GM19043 (cell line): ENCODE measurements around the gene GET4.
"Not testable (repeated sequence)": the region's sequence is repeated elsewhere in the genome, so short reads cannot be mapped to it uniquely, and the experiment has no call there.

Experiments
- ATAC-seq: cut with Tn5 transposase; IDR thresholded peaks from one replicate; pipeline ENCODE4 v1.9.1; 2021; ENCODE audit warnings: low read depth; ENCODE audit not compliant: unreplicated experiment

GET4 gene

DNA sequence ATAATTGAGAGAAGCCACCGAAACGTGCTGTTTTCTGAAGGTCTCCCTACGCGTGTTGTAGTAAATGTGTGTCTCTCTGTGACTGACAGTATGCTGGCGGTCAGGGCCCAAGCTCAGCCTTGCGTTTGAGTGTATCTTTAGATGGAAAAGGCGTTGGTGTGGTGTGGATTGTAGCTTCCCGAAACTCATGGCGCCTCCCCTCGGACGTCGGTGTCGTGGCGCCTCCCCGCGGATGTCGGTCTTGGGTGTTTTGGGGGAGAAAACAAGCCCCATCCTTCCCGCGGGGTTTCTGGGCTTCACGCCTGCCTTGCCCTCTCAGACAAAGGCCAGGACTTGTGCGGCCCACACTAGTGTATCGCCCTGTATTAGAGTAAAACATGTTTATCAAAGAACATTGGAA is 31.3 kb upstream of the GET4 start:
- ATAC-seq, result no peak

DNA sequence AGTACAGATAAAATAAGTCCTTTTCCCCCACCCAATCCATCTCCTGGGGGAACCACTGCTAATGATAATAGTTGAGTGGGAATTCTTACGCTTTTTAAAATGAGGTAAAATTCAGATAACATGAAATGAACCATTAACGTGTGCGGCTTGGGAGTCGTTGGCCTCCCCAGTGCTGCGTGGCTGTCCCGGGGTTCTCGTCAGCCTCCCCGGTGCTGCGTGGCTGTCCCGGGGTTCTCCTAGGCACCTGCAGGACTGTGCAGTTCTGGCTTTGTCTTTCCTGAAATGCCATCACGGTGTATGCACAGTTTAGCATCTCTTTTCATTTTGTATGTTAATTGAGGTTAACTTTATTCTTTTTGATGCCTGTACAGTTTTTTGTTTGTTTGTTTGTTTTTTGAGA is 30.6 kb upstream of the GET4 start:
- no peak for ATAC-seq

DNA sequence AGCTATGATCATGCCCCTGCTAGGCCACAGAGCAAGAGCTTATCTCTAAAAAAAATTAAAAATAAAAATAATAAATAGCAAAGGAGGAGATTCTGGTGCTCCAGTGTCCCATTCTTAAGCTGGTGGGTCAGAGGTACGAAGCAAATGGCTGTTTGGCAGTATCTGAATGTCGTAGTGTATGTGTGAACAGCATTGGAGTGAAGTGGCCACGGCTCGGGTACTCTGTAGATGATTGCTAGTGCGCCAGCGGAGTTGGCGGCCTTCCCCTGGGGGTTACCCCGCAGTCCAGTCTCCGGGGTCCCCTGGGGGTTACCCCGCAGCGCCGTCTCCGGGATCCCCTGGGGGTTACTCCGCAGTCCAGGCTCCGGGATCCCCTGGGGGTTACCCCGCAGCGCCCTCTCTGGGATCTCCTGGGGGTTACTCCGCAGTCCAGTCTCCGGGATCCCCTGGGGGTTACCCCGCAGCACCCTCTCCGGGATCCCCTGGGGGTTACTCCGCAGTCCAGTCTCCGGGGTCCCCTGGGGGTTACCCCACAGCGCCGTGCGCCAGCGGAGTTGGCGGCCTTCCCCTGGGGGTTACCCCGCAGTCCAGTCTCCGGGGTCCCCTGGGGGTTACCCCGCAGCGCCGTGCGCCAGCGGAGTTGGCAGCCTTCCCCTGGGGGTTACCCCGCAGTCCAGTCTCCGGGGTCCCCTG is 29.2 kb upstream of the GET4 start:
- not testable (repeated sequence) for ATAC-seq

DNA sequence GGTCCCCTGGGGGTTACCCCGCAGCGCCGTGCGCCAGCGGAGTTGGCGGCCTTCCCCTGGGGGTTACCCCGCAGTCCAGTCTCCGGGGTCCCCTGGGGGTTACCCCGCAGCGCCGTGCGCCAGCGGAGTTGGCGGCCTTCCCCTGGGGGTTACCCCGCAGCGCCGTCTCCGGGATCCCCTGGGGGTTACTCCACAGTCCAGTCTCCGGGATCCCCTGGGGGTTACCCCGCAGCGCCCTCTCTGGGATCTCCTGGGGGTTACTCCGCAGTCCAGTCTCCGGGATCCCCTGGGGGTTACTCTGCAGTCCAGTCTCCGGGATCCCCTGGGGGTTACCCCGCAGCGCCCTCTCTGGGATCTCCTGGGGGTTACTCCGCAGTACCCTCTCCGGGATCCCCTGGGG is 28.6 kb upstream of the GET4 start:
- ATAC-seq, result not testable (repeated sequence)

DNA sequence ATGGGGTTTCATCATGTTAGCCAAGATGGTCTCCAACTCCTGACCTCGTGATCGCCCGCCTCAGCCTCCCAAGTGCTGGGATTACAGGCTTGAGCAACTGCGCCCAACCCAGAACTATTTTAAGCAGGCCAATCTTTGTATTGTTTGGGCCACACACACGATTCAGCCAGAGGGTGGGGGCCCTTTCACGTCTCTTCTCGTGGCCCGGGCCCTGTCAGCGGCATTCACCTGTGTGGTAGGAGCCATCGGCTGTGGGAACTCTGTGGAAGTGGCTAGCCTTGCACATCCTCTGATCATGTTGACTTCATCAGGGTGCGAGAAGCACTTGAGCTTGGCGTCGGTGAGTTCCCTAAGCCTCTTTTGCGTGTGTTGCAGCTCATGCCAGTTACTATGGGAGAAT is 27.2 kb upstream of the GET4 start:
- ATAC-seq, result no peak

DNA sequence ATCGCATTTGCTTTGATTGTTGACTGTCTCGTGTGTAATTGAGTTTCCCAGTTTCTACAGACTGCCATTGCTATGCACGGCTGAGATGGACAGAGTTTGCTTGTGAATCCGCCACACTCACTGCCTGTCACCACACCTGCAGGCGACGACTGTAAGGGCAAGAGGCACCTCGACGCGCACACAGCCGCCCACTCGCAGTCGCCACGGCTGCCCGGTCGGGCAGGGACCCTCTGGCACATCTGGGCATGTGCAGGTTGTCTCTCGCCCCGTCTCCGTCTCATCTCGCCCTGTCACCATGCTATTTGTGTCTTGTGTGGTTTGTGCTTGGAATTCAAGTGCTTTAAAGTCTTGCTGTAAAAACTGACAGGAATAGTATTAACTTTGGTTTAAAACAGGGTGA is 26.6 kb upstream of the GET4 start:
- ATAC-seq, result no peak

- ATAC-seq, result no peak
These were observed 25.1 kb upstream of the GET4 start for GRCh38 chr7:851204-851603.

- no peak for ATAC-seq
These were observed 22.8 kb upstream of the GET4 start for GRCh38 chr7:853366-854117.

DNA sequence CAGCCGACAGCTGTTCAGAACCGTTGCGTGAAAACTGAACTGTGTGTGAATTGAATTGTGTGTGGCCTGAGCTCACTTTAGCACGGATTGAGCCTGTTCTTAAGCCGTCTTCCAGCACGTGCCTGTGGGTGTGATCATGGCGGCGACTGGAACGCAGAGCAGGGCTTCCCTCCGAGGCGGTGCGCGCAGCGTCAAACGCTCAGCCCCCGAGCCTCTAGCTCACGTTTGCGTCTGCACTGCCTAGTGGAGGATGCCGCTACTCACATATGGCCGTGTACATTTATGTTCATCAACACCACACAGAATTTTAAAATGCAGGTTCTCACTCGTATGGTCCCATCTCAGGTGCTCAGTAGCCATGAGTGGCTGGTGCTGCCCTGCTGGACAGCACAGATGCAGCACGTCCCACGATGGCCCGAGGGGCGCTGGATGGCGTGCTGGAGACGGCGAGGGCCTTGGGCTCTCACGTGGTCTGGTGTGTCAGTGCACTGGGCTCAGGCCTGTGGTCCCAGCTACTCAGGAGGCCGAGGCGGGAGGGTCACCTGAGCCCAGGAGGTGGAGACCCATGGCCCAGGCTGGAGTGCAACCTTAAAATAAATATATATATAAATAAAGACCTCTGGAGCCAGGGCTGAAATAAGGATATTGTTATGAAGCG is 22.1 kb upstream of the GET4 start:
- ATAC-seq, result no peak

GRCh38 chr7:855686-856369 is 20.5 kb upstream of the GET4 start:
- ATAC-seq, result no peak

- no peak for ATAC-seq
These were observed 19.8 kb upstream of the GET4 start for GRCh38 chr7:856444-857095.

DNA sequence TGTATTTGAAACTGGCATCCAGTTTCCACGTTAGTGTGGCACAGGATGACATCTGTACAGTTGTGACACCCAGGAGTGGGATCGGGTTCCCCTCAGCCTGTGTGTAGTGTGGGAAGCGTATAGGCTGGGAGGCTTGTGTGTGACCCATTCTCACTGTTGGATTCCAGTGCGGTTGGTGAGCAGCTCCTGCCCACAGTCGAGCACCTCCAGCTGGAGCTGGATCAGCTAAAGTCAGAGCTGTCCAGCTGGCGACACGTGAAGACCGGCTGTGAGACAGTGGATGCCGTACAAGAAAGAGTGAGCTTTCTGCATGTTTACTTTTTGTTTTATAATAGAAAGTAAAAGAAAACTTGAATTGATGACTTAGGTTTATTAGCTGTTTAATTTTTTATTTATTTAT is 18.7 kb upstream of the GET4 start:
- no peak for ATAC-seq

- no peak for ATAC-seq
These were observed 16.9 kb upstream of the GET4 start for GRCh38 chr7:859359-860030.

- no peak for ATAC-seq
These were observed 16.2 kb upstream of the GET4 start for GRCh38 chr7:860149-860548.

GRCh38 chr7:861222-861621 is 15.1 kb upstream of the GET4 start:
- ATAC-seq, result no peak

- ATAC-seq, result no peak
These were observed 14.2 kb upstream of the GET4 start for GRCh38 chr7:862157-862556.

- ATAC-seq, result no peak
These were observed 13.2 kb upstream of the GET4 start for GRCh38 chr7:863106-863505.

GRCh38 chr7:865921-866320 is 10.4 kb upstream of the GET4 start:
- no peak for ATAC-seq

DNA sequence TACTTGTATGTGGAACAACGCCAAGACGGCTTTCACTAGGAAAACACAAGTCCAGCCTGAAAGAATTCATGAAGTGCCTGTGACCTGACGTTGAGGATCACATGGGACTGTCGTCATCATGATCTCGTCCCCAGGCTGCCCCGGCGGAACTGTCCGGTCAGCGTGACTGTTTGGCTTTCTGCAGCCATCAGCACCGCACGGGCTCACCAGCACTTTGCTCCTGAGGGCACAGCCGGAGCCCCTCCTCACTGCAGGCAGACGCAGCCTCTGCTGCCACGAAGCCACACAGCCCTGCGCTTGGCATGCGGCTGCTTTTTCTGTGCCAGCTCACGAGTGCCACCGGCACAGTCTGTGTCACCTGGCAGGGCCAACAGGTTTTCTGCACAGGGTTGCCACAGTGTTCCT is 9.4 kb upstream of the GET4 start:
- ATAC-seq, result no peak
